Heart right ventricle (tissue), 16 donors: ENCODE results near the gene SLC4A5. TPM values are rescaled to one million over a fixed set of nuclear protein-coding genes. Genes with fewer than 3 reads are reported as not detected.

ENCODE experiments used
- ATAC-seq, 8 donors: fragments of 200-7000 bp; cut with Tn5 transposase; one replicate each; pipeline ENCODE4 v1.9.1; 2020; ENCODE audit warnings: mild to moderate bottlenecking in 8 of 8, moderate library complexity in 8 of 8, moderate number of reproducible peaks in 1 of 8
- DNase-seq, 2 donors: peaks; one replicate each; pipeline ENCODE4 v3.0.0-alpha.2; 2020
- H3K27ac ChIP-seq, 10 donors: fragments of 200-600 bp; sonication (generic) in 2 of 10; one replicate each; pipeline versions ENCODE4 v1.5.0 to v1.8.0; 2020 to 2022; ENCODE audit warnings: mild to moderate bottlenecking in 3 of 10
- H3K27me3 ChIP-seq, 7 donors: fragments of 200-600 bp; one replicate each; pipeline ENCODE4 v1.8.0; 2021 to 2022; ENCODE audit warnings: mild to moderate bottlenecking in 2 of 7
- H3K36me3 ChIP-seq, 9 donors: fragments of 200-600 bp; sonication (generic) in 1 of 9; one replicate each; pipeline versions ENCODE4 v1.5.0 to v1.8.0; 2020 to 2022; ENCODE audit warnings: mild to moderate bottlenecking in 2 of 9
- H3K4me1 ChIP-seq, 9 donors: fragments of 200-600 bp; sonication (generic) in 1 of 9; one replicate each; pipeline versions ENCODE4 v1.5.0 to v1.8.0; 2020 to 2022; ENCODE audit warnings: mild to moderate bottlenecking in 4 of 9
- H3K4me3 ChIP-seq, 10 donors: fragments of 200-600 bp; sonication (generic) in 2 of 10; one replicate each; pipeline versions ENCODE4 v1.5.0 to v1.8.0; 2020 to 2022; ENCODE audit warnings: mild to moderate bottlenecking in 7 of 10, moderate library complexity in 2 of 10
- H3K9me3 ChIP-seq, 11 donors: fragments of 200-600 bp in 10 of 11; sonication (generic) in 2 of 11; one replicate each; pipeline versions ENCODE4 v1.5.0 to v1.8.0; 2013 to 2022; ENCODE audit warnings: mild to moderate bottlenecking in 2 of 11, control low read depth in 1 of 11, moderate library complexity in 1 of 11
- CTCF ChIP-seq, 9 donors: fragments of 200-600 bp; sonication (generic) in 2 of 9; IDR thresholded peaks; one replicate each; pipeline versions ENCODE4 v1.5.0 to v1.8.0; 2021 to 2022; ENCODE audit warnings: antibody characterized with exemption in 9 of 9, mild to moderate bottlenecking in 5 of 9, moderate library complexity in 1 of 9
- WGBS, 2 donors: extraction: QIAGEN DNeasy Blood & Tissue Kit; methylation state at CpG; one replicate each; pipeline ENCODE4 v1.1.7; 2013; ENCODE audit warnings: inconsistent platforms in 1 of 2; 5-methylcytosine and 5-hydroxymethylcytosine counted together
- intact Hi-C, 10 donors: fragments of 100-400 bp; cut with DNase I; formaldehyde crosslinking; loops; one replicate each; pipeline versions ENCODE4 v1.11.1 to v1.14.2; 2022
- polyA plus RNA-seq, 2 donors: library from polyadenylated mRNA; stranded (reverse); fragments of 200-250 nt; gene quantifications; one replicate each; pipeline ENCODE4 v1.2.3, GENCODE V29; 2013
- total RNA-seq, 10 donors: library from RNA; stranded (reverse); fragmentation: NEBNext Ultra II Directional in 3 of 10; extraction: Animal tissue kit (Norgen Biotek cat#: 25700) in 3 of 10; gene quantifications; one replicate each; pipeline versions ENCODE4 v1.2.1 to v1.2.4, GENCODE V29; 2021 to 2023
- donor health status: Arrhythmogenic right ventricular cardiomyopathy.
- donor health status: ischemic (EF 13 %, LVEDD 7.1; RV severe dilation, severe dysfunction).
- donor health status: healthy with polysubstance abuse.
- donor health status: DM: no; HTN: yes; CAD: no.
- donor health status: DM: no; HTN: no; CAD: no.
- donor health status: ischemic (EF 25% LVEDD 6.9; RV normal size, moderate dysfunction).
- donor health status: ischemic (EF 25% LVEDD 5.7; RV mildly dilated, moderate dysfunction).
- donor health status: healthy.
- donor health status: DM: yes; HTN: yes; CAD: no.
- donor health status: Ischemic cardiomyopathy.
- donor health status: ischemic (EF 35%, LVEDD 5.7; RV mildly dilated, moderate dysfunction).
- donor health status: nonischemic (EF 11% LVEDD 7.7; RV severe dilation, severe dysfunction).
- donor health status: DM: yes; HTN: yes; CAD: no.
- donor health status: PGD.
- donor health status: ischemic (EF 29% LVEDD 5.4; RV normal size, mild dysfunction).
- donor health status: nonischemic (EF 23%, LVEDD 6.1; RV moderate dilation, normal function).

SLC4A5 gene
- total and polyA plus RNA-seq, 12 donors, result 0.43 to 4.6 (median 1.9) TPM

GRCh38 chr2:74252036-74252435 lies 91.2 kb downstream of the SLC4A5 start:
- intact Hi-C loops, result loop anchor here in 2 of 10 donors (5.0 kb wide), 2 partner anchors 85 to 140 kb away; no protein-coding TSS in a partner anchor
- DNase-seq (no peak), ATAC-seq (no peak)
- no peak overlapping the region for H3K27ac ChIP-seq
- no peak for TF ChIP-seq CTCF (IDR thresholded peaks at IDR 0.05)
- 82 to 84% methylated on average over 10 of the region's 10 CpGs for WGBS, 2 donors
- H3K4me1 ChIP-seq, result peaks cover 0 to 11% (median 0%) of the 10 kb centered on the region in 9 donors
- no peak overlapping the region for H3K4me3 ChIP-seq
- peaks cover 0 to 9% (median 0%) of the 10 kb centered on the region in 9 donors for H3K36me3 ChIP-seq
- no peaks in the 10 kb centered on the region for H3K27me3 ChIP-seq
- no peaks in the 10 kb centered on the region for H3K9me3 ChIP-seq

- no peaks in the 10 kb centered on the region for H3K27me3 ChIP-seq
These were observed 93.0 kb downstream of the SLC4A5 start for GRCh38 chr2:74250189-74250631.

GRCh38 chr2:74249406-74250122 lies 93.7 kb downstream of the SLC4A5 start:
- ATAC-seq (no peak), DNase-seq (no peak)
- Histone ChIP-seq H3K4me1 (peaks cover 0 to 10% (median 0%) of the 10 kb centered on the region in 9 donors), H3K36me3 (peaks cover 0 to 9% (median 0%) of the 10 kb centered on the region in 9 donors), H3K27ac (no peak overlapping the region), H3K4me3 (no peak overlapping the region), H3K27me3 (no peaks in the 10 kb centered on the region), H3K9me3 (no peaks in the 10 kb centered on the region)
- no peak for TF ChIP-seq CTCF (IDR thresholded peaks at IDR 0.05)
- intact Hi-C loops, result loop anchor here in 5 of 10 donors (2.0 to 5.0 kb wide), 4 partner anchors 85 to 148 kb away; no protein-coding TSS in a partner anchor
- 69 to 71% methylated on average over 6 of the region's 6 CpGs for WGBS, 2 donors

More at GRCh38 chr2:74250189-74250631, 93.0 kb downstream of the SLC4A5 start:
- no peak overlapping the region for H3K27ac ChIP-seq
- WGBS, 2 donors, result 32 to 36% methylated on average over 10 of the region's 10 CpGs
- no peak overlapping the region for H3K4me3 ChIP-seq
- ATAC-seq, result peak in 1 of 8 donors; percentile 31
- intact Hi-C loops, result loop anchor here in 3 of 10 donors (2.0 to 5.0 kb wide), 3 partner anchors 85 to 142 kb away; no protein-coding TSS in a partner anchor
- no peaks in the 10 kb centered on the region for H3K9me3 ChIP-seq
- TF ChIP-seq CTCF (IDR thresholded peaks at IDR 0.05), result peak; percentile 56 to 84 (median 75)
- DNase-seq, result peak; percentile 25 to 36
- H3K36me3 ChIP-seq, result peaks cover 0 to 9% (median 0%) of the 10 kb centered on the region in 9 donors
- H3K4me1 ChIP-seq, result peaks cover 0 to 11% (median 0%) of the 10 kb centered on the region in 9 donors

GRCh38 chr2:74246496-74247195 lies 96.6 kb downstream of the SLC4A5 start:
- ATAC-seq (no peak), DNase-seq (no peak)
- Histone ChIP-seq H3K4me3 (no peak overlapping the region), H3K27ac (no peak overlapping the region), H3K9me3 (no peaks in the 10 kb centered on the region), H3K27me3 (no peaks in the 10 kb centered on the region), H3K36me3 (peaks cover 0 to 3% (median 0%) of the 10 kb centered on the region in 9 donors), H3K4me1 (peaks cover 0 to 16% (median 4%) of the 10 kb centered on the region in 9 donors)
- intact Hi-C loops, result loop anchor here in 2 of 10 donors (5.0 kb wide), 2 partner anchors 91 to 151 kb away; no protein-coding TSS in a partner anchor
- WGBS, 2 donors, result 94 to 96% methylated on average over 14 of the region's 14 CpGs
- TF ChIP-seq CTCF (IDR thresholded peaks at IDR 0.05), result no peak
